Peyer's patch (tissue), 4 donors: Measurements from ENCODE around the gene IFT25.
A peak's percentile ranks its signal among the peaks of the same experiment; 100 is the strongest.

ENCODE experiments used
- POLR2A ChIP-seq, 2 donors: fragments of 450-650 bp; IDR thresholded peaks; one replicate each; pipeline ENCODE4 v1.5.1; 2017; ENCODE audit warnings: antibody characterized with exemption in 2 of 2, mild to moderate bottlenecking in 2 of 2, moderate library complexity in 2 of 2
- TF ChIP-seq, protein P1 (sequence below), 6 experiments: fragments of 450-650 bp in 4 of 6; fragments of 200-600 bp in 2 of 6; sonication (generic) in 1 of 6; IDR thresholded peaks; one replicate each; pipeline ENCODE4 v1.5.1; 2017 to 2019; ENCODE audit warnings: antibody characterized with exemption in 6 of 6, mild to moderate bottlenecking in 3 of 6, moderate library complexity in 1 of 6

DNA sequence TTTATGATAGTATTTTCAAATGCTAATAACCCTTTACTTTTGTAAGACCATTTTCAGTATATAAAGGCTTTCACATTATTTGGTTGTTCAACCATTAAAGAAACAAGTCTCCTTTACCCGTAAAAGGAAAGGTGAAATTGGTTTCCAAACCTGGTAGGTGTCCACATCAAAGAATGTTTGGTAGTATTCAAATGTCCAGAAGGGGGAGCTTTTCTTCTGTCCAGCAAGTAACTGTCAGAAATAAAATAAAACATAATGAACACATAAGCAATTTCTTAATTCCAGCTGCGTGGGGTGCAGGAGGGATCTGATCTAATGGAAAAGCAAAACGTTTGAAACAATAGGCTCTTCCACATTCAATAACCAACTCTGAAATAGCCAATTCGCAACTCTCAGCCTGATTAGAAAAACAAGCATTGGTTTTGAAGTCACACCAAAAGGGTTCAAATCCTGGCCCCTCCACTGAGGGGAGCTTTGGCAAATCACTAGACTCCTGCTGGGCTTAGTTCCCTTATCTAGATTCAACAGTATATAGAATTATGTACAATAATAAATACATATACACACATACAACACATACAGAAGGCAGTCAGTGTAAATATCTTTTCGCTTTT, 66.9 kb downstream of the IFT25 start:
- TF ChIP-seq POLR2A (IDR thresholded peaks at IDR 0.05), result no peak
- TF ChIP-seq, protein P1, sequence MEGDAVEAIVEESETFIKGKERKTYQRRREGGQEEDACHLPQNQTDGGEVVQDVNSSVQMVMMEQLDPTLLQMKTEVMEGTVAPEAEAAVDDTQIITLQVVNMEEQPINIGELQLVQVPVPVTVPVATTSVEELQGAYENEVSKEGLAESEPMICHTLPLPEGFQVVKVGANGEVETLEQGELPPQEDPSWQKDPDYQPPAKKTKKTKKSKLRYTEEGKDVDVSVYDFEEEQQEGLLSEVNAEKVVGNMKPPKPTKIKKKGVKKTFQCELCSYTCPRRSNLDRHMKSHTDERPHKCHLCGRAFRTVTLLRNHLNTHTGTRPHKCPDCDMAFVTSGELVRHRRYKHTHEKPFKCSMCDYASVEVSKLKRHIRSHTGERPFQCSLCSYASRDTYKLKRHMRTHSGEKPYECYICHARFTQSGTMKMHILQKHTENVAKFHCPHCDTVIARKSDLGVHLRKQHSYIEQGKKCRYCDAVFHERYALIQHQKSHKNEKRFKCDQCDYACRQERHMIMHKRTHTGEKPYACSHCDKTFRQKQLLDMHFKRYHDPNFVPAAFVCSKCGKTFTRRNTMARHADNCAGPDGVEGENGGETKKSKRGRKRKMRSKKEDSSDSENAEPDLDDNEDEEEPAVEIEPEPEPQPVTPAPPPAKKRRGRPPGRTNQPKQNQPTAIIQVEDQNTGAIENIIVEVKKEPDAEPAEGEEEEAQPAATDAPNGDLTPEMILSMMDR (IDR thresholded peaks at IDR 0.05), result peak in 5 of 6 experiments; percentile 9 to 64 (median 63)
